Measurements from ENCODE around the gene GRM7.

GRM7 gene

DNA sequence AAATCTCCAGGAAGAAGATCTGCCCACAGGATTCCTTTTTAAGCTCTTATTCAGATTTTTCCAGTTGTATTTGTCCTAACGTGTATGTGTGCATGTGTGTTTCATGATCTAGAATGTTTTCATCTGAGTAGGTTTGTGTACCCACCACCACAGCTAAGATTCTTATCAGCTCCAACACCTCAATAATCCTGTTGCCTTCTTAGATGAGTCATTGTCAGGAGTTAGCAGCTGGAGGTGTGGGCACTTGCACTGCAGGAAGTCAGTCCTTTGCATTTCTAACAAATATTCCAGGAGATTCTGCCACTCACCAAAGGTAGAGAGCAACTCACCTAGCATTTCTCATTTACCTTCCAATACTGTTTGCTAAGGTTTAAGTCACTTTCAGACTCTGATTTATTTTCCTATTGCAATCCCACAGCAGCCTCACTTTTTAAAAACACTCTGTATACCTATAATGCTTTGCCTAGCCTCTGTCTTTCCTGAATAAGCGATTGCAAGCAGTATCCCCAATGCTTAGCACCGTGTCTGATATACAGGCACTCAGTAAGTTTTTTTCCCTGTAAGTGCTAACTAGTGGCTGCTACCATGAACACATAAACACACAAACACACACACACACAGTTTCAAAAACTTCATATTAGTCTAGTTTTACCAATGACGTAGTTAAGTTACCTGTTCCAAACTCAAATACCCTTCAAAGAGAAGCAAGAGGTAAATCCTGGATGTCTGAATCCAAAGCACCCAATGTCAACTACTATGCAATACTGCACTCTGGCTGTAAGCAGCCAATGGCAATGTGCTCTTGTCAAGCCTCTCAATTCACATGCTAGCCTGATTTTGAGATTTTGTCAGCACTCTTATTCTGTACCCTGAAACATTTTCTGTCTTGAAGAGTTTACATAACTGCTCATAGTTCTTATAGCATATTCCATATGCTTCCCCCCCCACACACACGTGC lies 927.2 kb downstream of the GRM7 start:
- no peak for TF ChIP-seq GATA2 (IDR thresholded peaks at IDR 0.05; ENCODE audit: low read depth, low read length)
- no peak for TF ChIP-seq GATA3 (IDR thresholded peaks at IDR 0.05; ENCODE audit: low read depth, low read length)

DNA sequence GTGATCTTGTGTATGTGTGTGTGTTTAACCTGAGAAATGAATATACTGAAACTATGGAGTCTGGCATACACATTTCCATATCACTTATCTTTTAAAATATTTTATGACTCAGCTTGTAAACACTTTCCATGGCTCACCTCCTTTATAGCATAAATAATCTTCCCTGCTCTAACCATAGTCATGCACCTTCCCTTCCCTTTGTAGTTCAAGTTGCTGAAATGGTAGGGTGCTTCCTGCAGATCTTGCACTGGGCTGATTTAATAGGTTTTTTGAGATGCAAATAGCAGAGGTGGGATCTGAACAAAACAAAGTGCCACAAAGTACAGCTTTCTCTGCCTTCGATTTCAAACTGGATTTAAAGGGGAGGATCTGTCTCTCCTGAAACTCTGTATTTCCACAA lies 928.0 kb downstream of the GRM7 start:
- no peak for TF ChIP-seq GATA3 (IDR thresholded peaks at IDR 0.05; ENCODE audit: low read depth, low read length)
- TF ChIP-seq GATA2 (IDR thresholded peaks at IDR 0.05; ENCODE audit: low read depth, low read length): no peak

DNA sequence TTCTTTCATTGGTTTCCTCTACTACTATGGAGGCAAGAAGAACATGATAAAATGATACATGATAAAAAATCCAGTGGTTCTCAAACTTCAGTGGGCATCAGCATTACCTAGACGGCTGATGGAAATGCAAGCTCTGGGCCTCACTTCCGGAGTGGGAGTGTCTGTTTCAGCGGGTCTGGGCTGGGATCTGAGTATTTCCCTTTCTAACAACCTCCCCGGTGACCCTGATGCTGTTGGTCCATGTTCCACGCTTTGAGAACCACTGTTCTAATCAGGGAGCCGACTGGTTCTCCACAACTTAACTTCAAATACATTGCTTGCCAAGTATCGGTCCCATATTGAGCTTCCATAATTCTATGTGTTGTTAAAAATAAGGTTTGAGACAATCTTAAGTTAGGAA lies 928.4 kb downstream of the GRM7 start:
- TF ChIP-seq GATA3 (IDR thresholded peaks at IDR 0.05; ENCODE audit: low read depth, low read length) (no peak), GATA2 (IDR thresholded peaks at IDR 0.05; ENCODE audit: low read depth, low read length) (no peak)

DNA sequence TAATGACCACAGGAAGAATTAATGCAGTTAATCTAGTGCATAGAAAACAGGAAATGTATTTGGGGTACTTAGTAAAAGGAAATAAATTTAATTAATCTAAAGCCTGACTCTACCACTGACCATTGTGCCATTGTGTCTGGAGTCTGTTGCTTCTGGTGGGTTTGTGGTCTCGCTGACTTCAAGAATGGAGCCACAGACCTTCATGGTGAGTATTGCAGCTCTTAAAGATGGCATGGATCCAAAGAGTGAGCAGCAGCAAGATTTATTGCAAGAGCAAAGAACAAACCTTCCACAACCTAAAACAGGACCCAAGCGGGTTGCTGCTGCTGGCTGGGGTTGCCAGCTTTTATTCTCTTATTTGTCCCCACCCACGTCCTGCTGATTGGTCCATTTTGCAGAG lies 929.2 kb downstream of the GRM7 start:
- TF ChIP-seq GATA3 (IDR thresholded peaks at IDR 0.05; ENCODE audit: low read depth, low read length) (no peak), GATA2 (IDR thresholded peaks at IDR 0.05; ENCODE audit: low read depth, low read length) (no peak)

Data from SH-SY5Y (cell line).